NB4 (cell line): ENCODE measurements around the gene GPRIN1.

Source experiments
- MYC ChIP-seq: IDR thresholded peaks from 2 replicates; pipeline ENCODE4 v1.6.1; 2011; ENCODE audit warnings: low read depth, low read length
- POLR2A ChIP-seq: IDR thresholded peaks from 2 replicates; pipeline ENCODE4 v1.6.1; 2011; ENCODE audit warnings: mild to moderate bottlenecking; ENCODE audit not compliant: insufficient read length; ENCODE audit errors: extremely low read depth
- TF ChIP-seq, protein P1 (sequence below): IDR thresholded peaks from one replicate; pipeline ENCODE4 v1.5.1; 2012; ENCODE audit warnings: low read depth, low read length
- TF ChIP-seq, protein P2 (sequence below): IDR thresholded peaks from 2 replicates; pipeline ENCODE4 v1.6.1; 2011; ENCODE audit warnings: low read depth, low read length

- TF ChIP-seq, protein P1, sequence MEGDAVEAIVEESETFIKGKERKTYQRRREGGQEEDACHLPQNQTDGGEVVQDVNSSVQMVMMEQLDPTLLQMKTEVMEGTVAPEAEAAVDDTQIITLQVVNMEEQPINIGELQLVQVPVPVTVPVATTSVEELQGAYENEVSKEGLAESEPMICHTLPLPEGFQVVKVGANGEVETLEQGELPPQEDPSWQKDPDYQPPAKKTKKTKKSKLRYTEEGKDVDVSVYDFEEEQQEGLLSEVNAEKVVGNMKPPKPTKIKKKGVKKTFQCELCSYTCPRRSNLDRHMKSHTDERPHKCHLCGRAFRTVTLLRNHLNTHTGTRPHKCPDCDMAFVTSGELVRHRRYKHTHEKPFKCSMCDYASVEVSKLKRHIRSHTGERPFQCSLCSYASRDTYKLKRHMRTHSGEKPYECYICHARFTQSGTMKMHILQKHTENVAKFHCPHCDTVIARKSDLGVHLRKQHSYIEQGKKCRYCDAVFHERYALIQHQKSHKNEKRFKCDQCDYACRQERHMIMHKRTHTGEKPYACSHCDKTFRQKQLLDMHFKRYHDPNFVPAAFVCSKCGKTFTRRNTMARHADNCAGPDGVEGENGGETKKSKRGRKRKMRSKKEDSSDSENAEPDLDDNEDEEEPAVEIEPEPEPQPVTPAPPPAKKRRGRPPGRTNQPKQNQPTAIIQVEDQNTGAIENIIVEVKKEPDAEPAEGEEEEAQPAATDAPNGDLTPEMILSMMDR = no peak
- TF ChIP-seq POLR2A (no peak), MYC (no peak)
- TF ChIP-seq, protein P2, sequence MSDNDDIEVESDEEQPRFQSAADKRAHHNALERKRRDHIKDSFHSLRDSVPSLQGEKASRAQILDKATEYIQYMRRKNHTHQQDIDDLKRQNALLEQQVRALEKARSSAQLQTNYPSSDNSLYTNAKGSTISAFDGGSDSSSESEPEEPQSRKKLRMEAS = no peak
Observed at GRCh38 chr5:176618783-176619182, 8.8 kb upstream of the GPRIN1 start.
